NCI-H1105 (cell line): ENCODE measurements around the gene PCDH9.
"Not testable (repeated sequence)": the region's sequence is repeated elsewhere in the genome, so short reads cannot be mapped to it uniquely, and the experiment has no call there.

Experiments
- DNase-seq: peaks from one replicate; lab custom pipeline; 2025; lab: John Stamatoyannopoulos, UW

The PCDH9 gene

GRCh38 chr13:67125681-67126080 is 104.5 kb downstream of the PCDH9 start:
- no peak for DNase-seq

- no peak for DNase-seq
Measured at GRCh38 chr13:67123165-67123564, 107.0 kb downstream of the PCDH9 start.

- DNase-seq = no peak
Measured at GRCh38 chr13:67122251-67122650, 107.9 kb downstream of the PCDH9 start.

GRCh38 chr13:67120872-67121531 is 109.1 kb downstream of the PCDH9 start:
- no peak for DNase-seq

GRCh38 chr13:67119481-67119894 is 110.6 kb downstream of the PCDH9 start:
- no peak for DNase-seq

GRCh38 chr13:67118277-67118676 is 111.9 kb downstream of the PCDH9 start:
- no peak for DNase-seq

- DNase-seq = no peak
Measured at GRCh38 chr13:67117010-67117550, 113.1 kb downstream of the PCDH9 start.

- DNase-seq = no peak
Measured at GRCh38 chr13:67107979-67108378, 122.2 kb downstream of the PCDH9 start.

- DNase-seq = no peak
Measured at GRCh38 chr13:67106502-67107057, 123.6 kb downstream of the PCDH9 start.

- DNase-seq = no peak
Measured at GRCh38 chr13:67101730-67102467, 128.2 kb downstream of the PCDH9 start.

GRCh38 chr13:67100730-67101129 is 129.4 kb downstream of the PCDH9 start:
- DNase-seq = no peak

GRCh38 chr13:67099494-67099893 is 130.6 kb downstream of the PCDH9 start:
- no peak for DNase-seq

GRCh38 chr13:67097892-67098452 is 132.2 kb downstream of the PCDH9 start:
- no peak for DNase-seq

GRCh38 chr13:67096893-67097292 is 133.2 kb downstream of the PCDH9 start:
- not testable (repeated sequence) for DNase-seq

- DNase-seq = no peak
Measured at GRCh38 chr13:67096418-67096817, 133.7 kb downstream of the PCDH9 start.

GRCh38 chr13:67095621-67096020 is 134.5 kb downstream of the PCDH9 start:
- DNase-seq = no peak

GRCh38 chr13:67094952-67095351 is 135.2 kb downstream of the PCDH9 start:
- DNase-seq = no peak

GRCh38 chr13:67094078-67094477 is 136.1 kb downstream of the PCDH9 start:
- DNase-seq = no peak

GRCh38 chr13:67091603-67092002 is 138.5 kb downstream of the PCDH9 start:
- DNase-seq = no peak

- DNase-seq = no peak
Measured at GRCh38 chr13:67090856-67091255, 139.3 kb downstream of the PCDH9 start.

- DNase-seq = no peak
Measured at GRCh38 chr13:67087527-67087926, 142.6 kb downstream of the PCDH9 start.

- DNase-seq = no peak
Measured at GRCh38 chr13:67086260-67086659, 143.9 kb downstream of the PCDH9 start.

GRCh38 chr13:67084066-67084465 is 146.1 kb downstream of the PCDH9 start:
- no peak for DNase-seq
